HL-60 (cell line): ENCODE results near the gene LRRC15.

Experiments used
- POLR2AphosphoS5 ChIP-seq: IDR thresholded peaks from 2 replicates; pipeline ENCODE4 v1.6.1; 2012; ENCODE audit warnings: low read depth
- TF ChIP-seq, protein P1 (sequence below): IDR thresholded peaks from one replicate; pipeline ENCODE4 v1.5.1; 2011; ENCODE audit warnings: low read length, control low read depth, inconsistent platforms; ENCODE audit not compliant: insufficient read depth
- TF ChIP-seq, protein P2 (sequence below): IDR thresholded peaks from 2 replicates; pipeline ENCODE4 v1.6.1; 2012; ENCODE audit warnings: low read depth; ENCODE audit not compliant: insufficient replicate concordance

DNA sequence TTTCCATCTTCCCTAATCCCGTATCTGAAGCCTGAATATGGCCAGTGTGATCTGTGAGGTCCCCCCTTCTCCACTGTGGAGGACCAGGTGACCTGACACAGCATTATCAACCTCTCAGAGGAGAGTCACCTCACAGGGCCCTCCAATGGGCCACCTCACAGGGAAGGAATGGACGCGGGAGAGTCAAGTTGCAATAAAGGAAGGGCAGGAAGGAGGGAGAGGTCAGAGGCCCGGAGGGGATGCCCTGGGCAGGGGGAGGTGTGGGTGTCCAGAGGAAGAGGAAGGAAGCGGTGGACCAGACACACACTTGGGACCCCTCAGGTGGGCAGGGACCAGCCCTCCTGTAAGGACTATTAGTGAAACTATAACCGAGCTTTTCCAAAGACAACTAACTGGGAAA, 14.6 kb upstream of the LRRC15 start:
- TF ChIP-seq POLR2AphosphoS5, result no peak
- TF ChIP-seq, protein P1, sequence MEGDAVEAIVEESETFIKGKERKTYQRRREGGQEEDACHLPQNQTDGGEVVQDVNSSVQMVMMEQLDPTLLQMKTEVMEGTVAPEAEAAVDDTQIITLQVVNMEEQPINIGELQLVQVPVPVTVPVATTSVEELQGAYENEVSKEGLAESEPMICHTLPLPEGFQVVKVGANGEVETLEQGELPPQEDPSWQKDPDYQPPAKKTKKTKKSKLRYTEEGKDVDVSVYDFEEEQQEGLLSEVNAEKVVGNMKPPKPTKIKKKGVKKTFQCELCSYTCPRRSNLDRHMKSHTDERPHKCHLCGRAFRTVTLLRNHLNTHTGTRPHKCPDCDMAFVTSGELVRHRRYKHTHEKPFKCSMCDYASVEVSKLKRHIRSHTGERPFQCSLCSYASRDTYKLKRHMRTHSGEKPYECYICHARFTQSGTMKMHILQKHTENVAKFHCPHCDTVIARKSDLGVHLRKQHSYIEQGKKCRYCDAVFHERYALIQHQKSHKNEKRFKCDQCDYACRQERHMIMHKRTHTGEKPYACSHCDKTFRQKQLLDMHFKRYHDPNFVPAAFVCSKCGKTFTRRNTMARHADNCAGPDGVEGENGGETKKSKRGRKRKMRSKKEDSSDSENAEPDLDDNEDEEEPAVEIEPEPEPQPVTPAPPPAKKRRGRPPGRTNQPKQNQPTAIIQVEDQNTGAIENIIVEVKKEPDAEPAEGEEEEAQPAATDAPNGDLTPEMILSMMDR, result no peak
- TF ChIP-seq, protein P2, sequence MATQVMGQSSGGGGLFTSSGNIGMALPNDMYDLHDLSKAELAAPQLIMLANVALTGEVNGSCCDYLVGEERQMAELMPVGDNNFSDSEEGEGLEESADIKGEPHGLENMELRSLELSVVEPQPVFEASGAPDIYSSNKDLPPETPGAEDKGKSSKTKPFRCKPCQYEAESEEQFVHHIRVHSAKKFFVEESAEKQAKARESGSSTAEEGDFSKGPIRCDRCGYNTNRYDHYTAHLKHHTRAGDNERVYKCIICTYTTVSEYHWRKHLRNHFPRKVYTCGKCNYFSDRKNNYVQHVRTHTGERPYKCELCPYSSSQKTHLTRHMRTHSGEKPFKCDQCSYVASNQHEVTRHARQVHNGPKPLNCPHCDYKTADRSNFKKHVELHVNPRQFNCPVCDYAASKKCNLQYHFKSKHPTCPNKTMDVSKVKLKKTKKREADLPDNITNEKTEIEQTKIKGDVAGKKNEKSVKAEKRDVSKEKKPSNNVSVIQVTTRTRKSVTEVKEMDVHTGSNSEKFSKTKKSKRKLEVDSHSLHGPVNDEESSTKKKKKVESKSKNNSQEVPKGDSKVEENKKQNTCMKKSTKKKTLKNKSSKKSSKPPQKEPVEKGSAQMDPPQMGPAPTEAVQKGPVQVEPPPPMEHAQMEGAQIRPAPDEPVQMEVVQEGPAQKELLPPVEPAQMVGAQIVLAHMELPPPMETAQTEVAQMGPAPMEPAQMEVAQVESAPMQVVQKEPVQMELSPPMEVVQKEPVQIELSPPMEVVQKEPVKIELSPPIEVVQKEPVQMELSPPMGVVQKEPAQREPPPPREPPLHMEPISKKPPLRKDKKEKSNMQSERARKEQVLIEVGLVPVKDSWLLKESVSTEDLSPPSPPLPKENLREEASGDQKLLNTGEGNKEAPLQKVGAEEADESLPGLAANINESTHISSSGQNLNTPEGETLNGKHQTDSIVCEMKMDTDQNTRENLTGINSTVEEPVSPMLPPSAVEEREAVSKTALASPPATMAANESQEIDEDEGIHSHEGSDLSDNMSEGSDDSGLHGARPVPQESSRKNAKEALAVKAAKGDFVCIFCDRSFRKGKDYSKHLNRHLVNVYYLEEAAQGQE, result no peak
